GM18511 (cell line): ENCODE results near the gene SIX2.

Source experiments
- ATAC-seq: cut with Tn5 transposase; IDR thresholded peaks from one replicate; pipeline ENCODE4 v1.9.1; 2021; ENCODE audit warnings: mild to moderate bottlenecking, moderate library complexity; ENCODE audit not compliant: unreplicated experiment

Gene SIX2

DNA sequence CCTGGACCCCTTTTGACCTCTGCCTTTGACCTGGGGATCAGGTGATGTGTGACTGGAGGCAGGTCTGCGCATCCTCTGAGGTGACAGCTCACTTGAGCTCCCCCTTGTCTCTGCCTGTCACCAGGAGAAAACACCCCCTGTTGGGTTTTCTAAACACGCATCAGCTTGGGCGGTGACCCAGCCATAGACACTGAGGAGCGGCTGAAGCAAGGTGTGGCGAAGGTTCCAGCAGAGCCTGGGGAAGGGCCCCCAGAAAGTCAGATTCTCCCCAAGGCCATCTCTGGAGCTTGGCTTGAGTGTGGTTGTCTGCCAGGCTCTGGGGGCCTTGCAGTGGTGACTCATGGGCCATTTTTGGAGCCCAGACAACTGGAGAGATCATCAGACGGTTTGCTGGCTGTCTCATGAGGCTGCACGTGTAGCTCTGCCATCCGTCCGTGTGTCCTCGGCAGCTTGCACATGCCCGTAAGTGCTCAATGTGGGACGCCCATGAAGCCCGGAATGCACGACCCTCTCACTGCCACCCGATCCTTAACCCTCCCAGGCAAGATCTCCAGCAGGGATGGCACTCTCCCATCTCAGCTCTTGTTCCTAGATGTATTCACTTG lies 38.3 kb downstream of the SIX2 start:
- no peak for ATAC-seq

DNA sequence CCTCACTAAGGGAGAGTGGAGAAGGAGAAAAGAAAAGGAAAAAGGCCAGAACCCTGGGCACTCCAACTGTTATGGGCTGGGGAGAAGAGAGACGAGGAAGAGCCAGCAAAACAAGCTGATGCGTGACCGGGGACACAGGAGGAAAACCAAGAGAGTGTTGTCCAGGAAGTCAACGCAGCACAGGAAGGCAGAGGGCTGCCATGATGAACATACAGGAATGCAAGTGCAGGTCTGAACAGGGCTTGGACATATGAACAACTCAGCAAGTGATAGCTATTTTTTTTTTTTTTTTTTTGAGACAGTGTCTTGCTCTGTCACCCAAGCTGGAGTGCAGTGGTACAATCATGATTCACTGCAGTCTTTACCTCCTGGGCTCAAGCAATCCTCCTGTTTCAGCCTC lies 39.3 kb downstream of the SIX2 start:
- ATAC-seq, result no peak

DNA sequence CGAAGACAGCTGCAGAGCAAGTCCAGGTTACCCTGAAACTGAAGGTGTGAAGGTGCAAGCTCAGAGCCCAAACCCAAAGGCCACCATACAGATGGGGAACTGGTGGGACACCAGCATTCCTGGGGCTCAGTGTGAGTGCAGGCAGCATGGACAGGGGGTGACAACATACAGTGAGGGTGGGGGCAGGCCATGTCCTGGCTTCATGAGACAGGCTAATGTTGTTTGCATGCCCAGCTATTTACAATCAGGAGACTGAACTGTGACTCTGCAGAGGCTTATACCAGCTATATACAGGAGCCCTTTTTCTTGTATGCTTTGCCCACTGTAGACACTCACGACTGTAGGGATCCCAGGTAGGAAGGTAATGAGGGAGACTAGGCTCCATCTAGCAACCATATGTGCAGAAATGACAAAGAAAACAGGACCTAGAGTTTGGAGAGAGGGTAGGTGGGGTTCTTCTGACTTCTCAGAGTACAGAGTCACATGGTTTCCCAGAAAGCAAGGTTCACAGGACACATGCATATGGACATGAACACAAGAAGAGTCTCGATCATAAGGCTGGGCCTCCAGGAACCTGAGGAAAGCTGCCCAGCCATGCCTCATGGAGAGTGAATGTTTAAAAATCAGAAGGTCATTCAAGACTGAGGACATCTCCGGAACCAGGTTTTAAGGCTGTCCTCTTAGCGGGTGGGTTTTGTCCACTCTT lies 41.4 kb downstream of the SIX2 start:
- no peak for ATAC-seq

DNA sequence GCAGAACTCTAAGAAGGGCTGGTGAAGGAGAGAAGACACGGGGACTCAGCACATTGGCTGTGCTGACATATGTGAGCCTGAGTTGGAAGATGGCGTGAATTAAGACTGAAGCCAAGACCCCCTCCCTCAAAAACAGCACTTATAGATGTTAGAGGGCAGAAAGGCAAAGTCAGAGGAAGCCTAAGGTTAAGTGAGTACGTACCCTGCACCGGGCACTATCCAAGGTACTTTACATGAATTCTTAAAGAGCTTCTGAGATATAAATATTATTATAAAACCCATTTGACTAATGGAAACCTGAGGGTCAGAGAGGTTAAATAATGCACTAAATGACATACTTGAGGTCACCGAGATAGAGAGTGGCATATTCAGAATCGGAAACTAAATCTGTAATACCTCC lies 42.2 kb downstream of the SIX2 start:
- no peak for ATAC-seq

DNA sequence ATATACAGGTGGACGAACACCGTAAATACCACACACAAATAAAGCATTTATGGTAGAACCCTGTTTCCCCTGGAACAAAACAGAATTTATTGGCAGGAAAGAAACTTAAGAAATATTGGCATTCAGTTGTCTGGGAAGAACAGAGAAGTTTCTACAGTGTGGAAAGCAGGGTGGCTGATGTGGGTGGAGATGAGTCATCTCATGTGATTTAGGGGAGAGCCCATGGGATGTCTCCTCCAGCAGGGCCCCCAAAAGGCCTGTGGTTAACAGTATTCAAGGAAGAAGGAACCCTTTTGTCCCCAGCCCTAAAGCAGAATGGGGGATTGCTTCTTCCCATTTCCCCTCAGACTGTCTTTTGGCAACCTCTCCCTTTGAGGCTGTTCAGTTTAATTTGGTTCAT lies 43.6 kb downstream of the SIX2 start:
- no peak for ATAC-seq

DNA sequence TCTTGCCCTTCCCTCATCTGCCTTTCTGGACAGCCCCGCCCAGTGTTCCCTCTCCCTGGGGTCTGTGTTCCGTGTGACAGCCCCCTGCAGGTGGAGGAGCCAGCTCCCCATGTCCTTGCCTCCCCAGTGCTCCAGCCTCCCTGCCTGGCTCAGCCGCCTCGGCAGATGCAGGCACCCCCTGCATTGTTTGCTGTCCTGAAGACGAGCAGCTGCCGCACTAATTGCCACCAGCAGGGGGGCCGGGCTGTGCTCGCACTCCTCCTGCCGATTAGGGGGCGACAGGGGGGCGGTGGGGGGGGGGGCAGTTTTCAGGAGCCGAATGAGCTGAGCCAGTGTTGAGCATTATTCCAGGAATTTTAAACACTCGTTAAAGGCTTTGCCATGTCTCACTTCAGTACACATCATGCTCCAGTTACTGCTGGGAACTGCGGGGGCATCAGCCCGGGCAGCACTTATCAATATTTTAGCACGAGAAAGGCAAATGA lies 44.5 kb downstream of the SIX2 start:
- ATAC-seq, result no peak

DNA sequence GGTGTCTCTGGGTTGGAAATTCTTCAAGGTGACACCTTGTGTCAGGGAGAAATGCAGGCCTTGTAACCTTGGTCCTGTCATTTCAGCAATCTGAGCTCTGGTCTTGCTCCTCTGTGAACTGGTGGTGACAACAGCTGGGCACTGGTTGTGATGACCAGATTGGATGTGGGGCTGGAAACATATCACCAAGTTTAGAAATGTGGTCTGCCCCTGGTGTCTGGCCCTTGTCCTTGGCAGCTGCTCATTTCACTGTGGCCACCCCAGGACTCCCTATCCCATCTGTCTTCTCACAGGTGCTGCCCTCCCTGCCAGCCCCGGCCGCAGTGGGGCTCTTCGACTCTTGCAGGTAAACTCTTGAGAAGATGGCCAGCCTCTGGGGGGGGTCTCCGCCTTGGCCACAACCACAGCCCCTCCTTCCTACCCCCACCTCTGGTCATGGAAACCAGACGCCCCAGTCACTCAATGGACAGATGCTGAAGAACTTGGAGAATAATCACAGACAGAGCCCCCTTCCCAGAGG lies 47.0 kb downstream of the SIX2 start:
- no peak for ATAC-seq

DNA sequence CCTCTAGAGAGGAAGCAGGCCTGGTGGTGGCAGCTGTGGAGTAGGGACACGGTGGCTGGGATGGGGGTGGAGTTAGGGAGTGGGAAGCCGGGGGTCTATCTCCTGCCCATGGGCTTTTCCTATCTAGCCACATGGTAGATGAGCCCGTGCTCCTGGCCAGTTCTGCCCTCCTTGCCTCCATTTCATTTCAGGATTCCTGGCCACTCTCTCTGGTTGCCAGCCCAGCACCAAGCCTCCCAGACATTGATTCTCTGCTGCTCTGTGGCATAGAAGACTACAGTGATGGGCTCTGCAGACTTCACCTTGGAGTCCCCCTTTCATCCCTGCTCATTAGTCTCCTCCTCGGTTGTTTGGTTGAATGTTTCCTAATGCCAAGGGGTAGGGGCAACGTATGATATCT lies 48.4 kb downstream of the SIX2 start:
- ATAC-seq, result no peak

DNA sequence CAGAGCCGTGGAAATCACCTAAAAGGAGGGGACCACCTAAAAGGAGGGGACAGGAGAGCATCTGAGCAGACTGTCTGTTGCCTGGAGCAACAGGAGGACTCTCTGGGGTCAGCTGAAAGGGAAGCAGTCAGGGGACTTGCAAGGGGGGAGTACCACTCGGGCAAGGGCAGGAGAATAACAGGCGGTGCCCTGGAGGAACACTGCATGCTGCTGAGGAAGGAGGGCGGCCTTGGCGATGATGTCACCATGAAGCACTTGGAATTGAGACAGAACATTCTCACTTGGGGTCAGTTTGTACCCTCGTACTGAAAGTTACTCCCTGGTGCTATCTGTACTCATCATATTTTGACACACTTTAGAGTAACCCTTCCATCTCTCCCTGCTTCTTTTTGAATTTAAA lies 49.4 kb downstream of the SIX2 start:
- ATAC-seq, result no peak

DNA sequence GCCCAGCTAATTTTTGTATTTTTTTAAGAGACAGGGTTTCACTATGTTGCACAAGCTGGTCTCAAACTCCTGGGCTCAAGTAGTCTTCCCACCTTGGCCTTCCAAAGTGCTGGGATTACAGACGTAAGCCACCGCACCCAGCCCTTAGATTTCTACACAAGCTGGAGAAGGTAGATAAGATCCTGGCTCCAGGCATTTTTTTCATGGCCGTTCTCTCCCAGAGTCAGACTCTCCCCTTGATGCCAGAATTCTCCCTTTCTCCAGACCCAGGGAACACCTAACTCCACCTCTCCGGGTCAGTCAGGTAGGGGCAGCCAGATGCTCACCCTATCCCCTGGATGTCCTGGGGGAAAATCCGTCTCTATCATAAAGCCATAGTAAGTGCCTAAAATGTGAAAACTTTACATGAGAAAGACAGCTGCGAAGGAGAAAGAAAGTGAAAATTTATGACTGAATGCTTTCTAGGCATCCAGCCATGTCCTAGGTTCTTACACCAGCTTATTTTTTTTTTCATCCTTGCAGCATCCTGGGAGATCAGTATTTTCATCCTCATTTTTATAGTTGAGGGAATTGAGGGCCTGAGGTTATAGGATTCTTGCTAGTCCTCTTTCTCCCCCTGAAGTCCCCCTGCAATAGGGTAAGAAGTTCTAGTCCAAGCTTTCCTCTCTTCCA lies 51.5 kb downstream of the SIX2 start:
- ATAC-seq, result no peak

DNA sequence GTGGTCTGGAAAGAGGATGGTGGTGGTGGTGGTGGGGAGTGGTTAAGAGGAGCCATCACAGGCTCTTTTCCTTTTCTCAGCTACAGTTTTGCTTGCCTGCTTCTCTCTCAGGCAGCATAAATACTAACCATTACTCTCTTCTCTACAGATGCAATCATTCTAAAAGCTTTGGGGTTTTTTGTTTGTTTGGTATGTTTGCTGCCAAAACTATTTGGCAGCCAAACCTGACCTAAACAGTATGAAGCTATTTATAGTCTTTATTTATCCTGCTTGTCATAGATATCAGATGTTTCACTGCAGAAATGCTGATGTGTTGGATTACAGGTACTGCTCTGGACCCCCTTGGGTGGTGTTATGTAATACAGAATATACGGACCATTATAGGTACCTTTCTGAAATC lies 52.4 kb downstream of the SIX2 start:
- ATAC-seq, result no peak

DNA sequence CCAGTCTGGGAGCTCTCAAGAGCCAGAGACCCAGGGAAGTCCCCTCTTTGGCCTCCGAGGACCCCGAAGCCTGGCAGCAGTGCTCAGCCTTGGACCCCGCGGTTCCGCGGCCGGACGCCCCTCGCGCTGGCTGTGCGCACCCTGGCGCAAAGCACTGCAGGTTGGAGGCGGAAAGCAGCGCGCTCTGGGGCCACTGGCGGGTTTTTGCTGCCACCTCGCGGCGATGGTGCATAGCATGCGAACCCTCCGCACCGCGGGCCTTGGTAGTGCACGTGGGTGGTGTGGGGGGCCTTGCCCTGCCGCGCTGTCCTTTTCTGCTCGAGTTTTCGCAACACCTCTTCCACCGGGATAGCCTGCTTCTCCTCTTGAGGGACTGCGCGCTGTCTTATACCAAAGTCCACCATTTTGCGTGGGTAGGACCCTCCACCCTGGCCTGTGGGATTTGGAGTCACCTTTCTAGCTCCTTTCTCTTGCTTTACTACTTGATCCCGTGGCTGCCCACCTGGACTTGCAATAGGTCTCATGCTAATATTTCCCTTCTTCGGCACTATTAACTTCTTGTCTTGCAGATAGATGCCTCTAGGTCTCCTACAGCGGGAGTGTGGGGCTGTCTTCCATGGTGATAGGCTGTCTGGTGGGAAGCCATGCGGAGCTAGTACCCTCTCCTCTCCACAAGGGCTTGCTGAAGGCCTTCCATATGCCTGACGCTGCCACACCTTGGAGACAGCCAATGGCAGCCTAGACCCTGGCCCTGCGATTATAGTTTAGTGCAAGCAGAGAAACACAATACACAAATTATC lies 53.5 kb downstream of the SIX2 start:
- ATAC-seq, result peak; percentile 62
